NCI-H524 (cell line): ENCODE results near the gene MKI67.

Source experiments
- DNase-seq, 2 experiments: peaks; one replicate each; lab custom pipeline; 2025; lab: John Stamatoyannopoulos, UW

MKI67 gene

GRCh38 chr10:128084364-128084763, 41.9 kb downstream of the MKI67 start:
- no peak for DNase-seq

- no peak for DNase-seq
Measured at GRCh38 chr10:128083191-128083895, 42.9 kb downstream of the MKI67 start.

GRCh38 chr10:128081720-128082119, 44.5 kb downstream of the MKI67 start:
- no peak for DNase-seq

- DNase-seq = no peak
Measured at GRCh38 chr10:128081222-128081621, 45.0 kb downstream of the MKI67 start.

- peak; percentile 9 to 39 for DNase-seq
Measured at GRCh38 chr10:128080641-128081040, 45.6 kb downstream of the MKI67 start.

GRCh38 chr10:128080231-128080630, 46.0 kb downstream of the MKI67 start:
- no peak for DNase-seq

GRCh38 chr10:128078136-128078969, 47.9 kb downstream of the MKI67 start:
- peak in 1 of 2 experiments; percentile 17 for DNase-seq

- DNase-seq = no peak
Measured at GRCh38 chr10:128077155-128077875, 48.9 kb downstream of the MKI67 start.

GRCh38 chr10:128074589-128074988, 51.6 kb downstream of the MKI67 start:
- no peak for DNase-seq

- DNase-seq = no peak
Measured at GRCh38 chr10:128073890-128074289, 52.3 kb downstream of the MKI67 start.

- DNase-seq = no peak
Measured at GRCh38 chr10:128072941-128073645, 53.1 kb downstream of the MKI67 start.

- no peak for DNase-seq
Measured at GRCh38 chr10:128072046-128072445, 54.2 kb downstream of the MKI67 start.

- DNase-seq = no peak
Measured at GRCh38 chr10:128071417-128071782, 54.8 kb downstream of the MKI67 start.

- DNase-seq = no peak
Measured at GRCh38 chr10:128070721-128071416, 55.4 kb downstream of the MKI67 start.

GRCh38 chr10:128070161-128070560, 56.1 kb downstream of the MKI67 start:
- DNase-seq = no peak

- peak; percentile 61 to 82 for DNase-seq
Measured at GRCh38 chr10:128069351-128070051, 56.7 kb downstream of the MKI67 start.

- peak in 1 of 2 experiments; percentile 23 for DNase-seq
Measured at GRCh38 chr10:128068398-128069285, 57.6 kb downstream of the MKI67 start.

- DNase-seq = no peak
Measured at GRCh38 chr10:128067691-128068397, 58.4 kb downstream of the MKI67 start.

GRCh38 chr10:128066870-128067382, 59.3 kb downstream of the MKI67 start:
- no peak for DNase-seq
